ENCODE results near the gene CCNA1. TPM values are rescaled to one million over a fixed set of nuclear protein-coding genes. Genes with fewer than 3 reads are reported as not detected.
A peak's percentile ranks its signal among the peaks of the same experiment; 100 is the strongest.

Gene CCNA1
- total and polyA plus RNA-seq, 7 donors: 0.79 to 5.8 (median 1.2) TPM; not detected in 3

- ATAC-seq (peak in 3 of 4 donors; percentile 57 to 79 (median 67)), DNase-seq (peak in 1 of 2 donors; percentile 52)
- WGBS, 3 donors: 30 to 39% (median 37%) methylated on average over 6 of the region's 6 CpGs
- intact Hi-C loops (cut with DNase I): loop anchor here in 1 of 2 donors (10.0 kb wide), 1 partner anchor 314 kb away; no protein-coding TSS in a partner anchor
- Histone ChIP-seq H3K4me3 (no peak overlapping the region), H3K27ac (no peak overlapping the region), H3K9me3 (peaks cover 3% of the 10 kb centered on the region), H3K27me3 (ENCODE audit: insufficient read depth in 3 of 3, low read length in 2 of 3) (no peaks in the 10 kb centered on the region), H3K4me1 (no peaks in the 10 kb centered on the region), H3K36me3 (ENCODE audit: insufficient read depth in 1 of 2, low read depth in 1 of 2) (no peaks in the 10 kb centered on the region)
- TF ChIP-seq CTCF (IDR thresholded peaks at IDR 0.05): peak; percentile 78
These were observed 11.8 kb upstream of the CCNA1 start for GRCh38 chr13:36420437-36420891.

- Histone ChIP-seq H3K4me1 (no peaks in the 10 kb centered on the region), H3K27ac (no peak overlapping the region), H3K9me3 (peaks cover 4% of the 10 kb centered on the region), H3K36me3 (ENCODE audit: insufficient read depth in 1 of 2, low read depth in 1 of 2) (no peaks in the 10 kb centered on the region), H3K4me3 (no peak overlapping the region), H3K27me3 (ENCODE audit: insufficient read depth in 3 of 3, low read length in 2 of 3) (no peaks in the 10 kb centered on the region)
- ATAC-seq (no peak), DNase-seq (no peak)
- intact Hi-C loops (cut with DNase I): loop anchor here in 1 of 2 donors (10.0 kb wide), 1 partner anchor 313 kb away; no protein-coding TSS in a partner anchor
- no peak for TF ChIP-seq CTCF (IDR thresholded peaks at IDR 0.05)
These were observed 10.8 kb upstream of the CCNA1 start for GRCh38 chr13:36421447-36421846.

- Histone ChIP-seq H3K4me3 (no peak overlapping the region), H3K27ac (no peak overlapping the region), H3K36me3 (ENCODE audit: insufficient read depth in 1 of 2, low read depth in 1 of 2) (no peaks in the 10 kb centered on the region), H3K27me3 (ENCODE audit: insufficient read depth in 3 of 3, low read length in 2 of 3) (peaks cover 0 to 41% (median 13%) of the 10 kb centered on the region in 3 donors), H3K4me1 (no peaks in the 10 kb centered on the region), H3K9me3 (peaks cover 4% of the 10 kb centered on the region)
- TF ChIP-seq CTCF (IDR thresholded peaks at IDR 0.05): no peak
- intact Hi-C loops (cut with DNase I): loop anchor here in 1 of 2 donors (10.0 kb wide), 1 partner anchor 307 kb away; no protein-coding TSS in a partner anchor
- WGBS, 3 donors: 42 to 64% (median 56%) methylated on average over 2 of the region's 2 CpGs
- DNase-seq (no peak), ATAC-seq (no peak)
These were observed 4.2 kb upstream of the CCNA1 start for GRCh38 chr13:36428086-36428485.

- no peak for ATAC-seq
- peak in 1 of 2 donors; percentile 18 for DNase-seq
- TF ChIP-seq CTCF (IDR thresholded peaks at IDR 0.05): no peak
- peaks cover 0 to 58% (median 13%) of the 10 kb centered on the region in 3 donors for H3K27me3 ChIP-seq (ENCODE audit: insufficient read depth in 3 of 3, low read length in 2 of 3)
- 21 to 31% (median 25%) methylated on average over 34 of the region's 34 CpGs for WGBS, 3 donors
- H3K9me3 ChIP-seq: peaks cover under 1% of the 10 kb centered on the region
- intact Hi-C loops (cut with DNase I): no loop called here
- no peaks in the 10 kb centered on the region for H3K36me3 ChIP-seq (ENCODE audit: insufficient read depth in 1 of 2, low read depth in 1 of 2)
- no peaks in the 10 kb centered on the region for H3K4me1 ChIP-seq
- no peak overlapping the region for H3K4me3 ChIP-seq
- H3K27ac ChIP-seq: no peak overlapping the region
These were observed 1.8 kb upstream of the CCNA1 start for GRCh38 chr13:36430247-36431203.
